HCT116 (cell line): ENCODE measurements around the gene ABHD14A.

Source experiments
- CEBPB ChIP-seq: IDR thresholded peaks from 2 replicates; pipeline ENCODE4 v1.6.1; 2012; ENCODE audit warnings: low read depth
- CTCF ChIP-seq, 3 experiments: fragments of 200-600 bp in 1 of 3; sonication (generic) in 1 of 3; IDR thresholded peaks in 2 of 3; conservative IDR thresholded peaks in 1 of 3; 2 replicates each; pipeline ENCODE4 v1.5.1; 2012 to 2017; ENCODE audit warnings: low read depth in 2 of 3, low read length in 2 of 3, antibody characterized with exemption in 1 of 3, borderline replicate concordance in 1 of 3, control low read depth in 1 of 3, mild to moderate bottlenecking in 1 of 3, mixed read lengths in 1 of 3, mixed run types in 1 of 3, moderate library complexity in 1 of 3; ENCODE audit not compliant: insufficient read depth in 1 of 3
- EGR1 ChIP-seq: IDR thresholded peaks from 2 replicates; pipeline ENCODE4 v1.6.1; 2012; ENCODE audit warnings: low read depth
- ELF1 ChIP-seq: IDR thresholded peaks from 2 replicates; pipeline ENCODE4 v1.6.1; 2012; ENCODE audit warnings: low read depth, borderline replicate concordance
- EZH2phosphoT487 ChIP-seq: fragments of 200-600 bp; IDR thresholded peaks from 2 replicates; pipeline ENCODE4 v1.6.1; 2018; ENCODE audit warnings: antibody characterized with exemption, borderline replicate concordance
- FOSL1 ChIP-seq: IDR thresholded peaks from 2 replicates; pipeline ENCODE4 v1.6.1; 2012; ENCODE audit warnings: low read depth
- POLR2A ChIP-seq: IDR thresholded peaks from 2 replicates; pipeline ENCODE4 v1.7.0; 2011; ENCODE audit warnings: borderline replicate concordance; ENCODE audit not compliant: insufficient read depth, insufficient read length; ENCODE audit errors: extremely low read depth
- POLR2AphosphoS5 ChIP-seq: IDR thresholded peaks from 2 replicates; pipeline ENCODE4 v1.6.1; 2011; ENCODE audit warnings: mild to moderate bottlenecking, low read depth, low read length, moderate library complexity
- REST ChIP-seq: IDR thresholded peaks from 2 replicates; pipeline ENCODE4 v1.6.1; 2012; ENCODE audit warnings: low read depth
- SIN3A ChIP-seq: IDR thresholded peaks from 2 replicates; pipeline ENCODE4 v1.6.1; 2012; ENCODE audit warnings: low read depth
- SRF ChIP-seq: IDR thresholded peaks from 2 replicates; pipeline ENCODE4 v1.6.1; 2012; ENCODE audit warnings: low read depth
- YY1 ChIP-seq: IDR thresholded peaks from 2 replicates; pipeline ENCODE4 v1.6.1; 2011; ENCODE audit warnings: low read length, low read depth, moderate library complexity, mild to moderate bottlenecking; ENCODE audit not compliant: insufficient replicate concordance; ENCODE audit errors: extremely low read depth

- TF ChIP-seq SIN3A (no peak), REST (no peak), EZH2phosphoT487 (no peak), CTCF (IDR thresholded peaks at IDR 0.05 in 2 of 3, conservative IDR thresholded peaks at IDR 0.05 in 1 of 3; ENCODE audit: borderline replicate concordance in 1 of 3, insufficient read depth in 1 of 3, low read depth in 2 of 3, low read length in 2 of 3) (no peak), EGR1 (no peak), POLR2AphosphoS5 (no peak), ELF1 (no peak), POLR2A (no peak), YY1 (no peak), CEBPB (no peak), FOSL1 (no peak), SRF (no peak)
Measured at GRCh38 chr3:52015438-52016228, 40.8 kb downstream of the ABHD14A start.
